ENCODE data around the gene COL3A1.

DNA sequence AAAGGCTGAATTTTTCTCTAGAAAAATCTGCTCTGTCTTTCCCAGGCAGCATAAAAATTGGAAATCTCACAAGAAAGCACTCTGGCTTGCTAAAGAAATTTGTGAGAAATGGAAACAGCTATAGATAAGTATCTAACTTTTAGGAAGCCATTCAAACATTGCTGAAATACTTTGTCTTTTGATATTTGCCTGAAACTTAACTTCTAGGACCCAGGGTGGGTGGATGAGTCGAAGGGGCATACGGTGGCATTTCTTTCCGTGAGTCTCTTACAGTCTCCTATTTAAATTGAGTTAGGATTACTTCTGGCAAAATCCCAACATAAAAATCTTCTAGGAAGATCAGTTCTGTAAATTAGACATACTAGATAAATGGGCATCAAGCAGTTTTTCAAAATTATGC, 532 bp upstream of the COL3A1 start:
- TF ChIP-seq YY1 (IDR thresholded peaks at IDR 0.05; ENCODE audit: insufficient read depth, insufficient read length): no peak
- no peak for TF ChIP-seq ZNF274 (IDR thresholded peaks at IDR 0.05; ENCODE audit: low read depth, low read length)
